ENCODE data around the gene TMEM184B. TPM values are rescaled to one million over a fixed set of nuclear protein-coding genes. Genes with fewer than 3 reads are reported as not detected.
"Not testable (repeated sequence)": the region's sequence is repeated elsewhere in the genome, so short reads cannot be mapped to it uniquely, and the experiment has no call there.

TMEM184B gene
- total and polyA plus RNA-seq, 2 experiments from 2014 or later = 42.2 to 95.1 TPM

- H3K27me3 Mint-ChIP-seq (ENCODE audit: insufficient read depth, low read depth, poor library complexity) = peaks cover 22% of the 10 kb centered on the region
- H4K20me1 ChIP-seq (replicated peaks; ENCODE audit: insufficient read depth); H3K36me3 ChIP-seq (ENCODE audit: insufficient read depth); H3K9me2 ChIP-seq (ENCODE audit: insufficient read depth); ATAC-seq; H3K36me3 Mint-ChIP-seq (ENCODE audit: low read depth); H3K27me3 ChIP-seq (ENCODE audit: insufficient read depth); H2AFZ ChIP-seq; H3K4me3 Mint-ChIP-seq; H3K4me3 ChIP-seq; DNase-seq (ENCODE audit: low spot score); H3F3A ChIP-seq (replicated peaks; ENCODE audit: low read depth); H3K4me2 ChIP-seq; H3K79me2 ChIP-seq (replicated peaks; ENCODE audit: insufficient read depth); H3K9me3 Mint-ChIP-seq: not testable (repeated sequence)
- H3K27ac Mint-ChIP-seq = peak overlapping the region; percentile 63
- Histone ChIP-seq H3K4me1 (ENCODE audit: insufficient read depth) (peaks cover 15% of the 10 kb centered on the region), H3K27ac (ENCODE audit: low read depth) (peak overlapping the region; percentile 66; the same call in 1 of the 2 replicates)
- H3K4me1 Mint-ChIP-seq = peaks cover 36% of the 10 kb centered on the region
Measured at GRCh38 chr22:38177571-38177925, 95.3 kb downstream of the TMEM184B start.

DNA sequence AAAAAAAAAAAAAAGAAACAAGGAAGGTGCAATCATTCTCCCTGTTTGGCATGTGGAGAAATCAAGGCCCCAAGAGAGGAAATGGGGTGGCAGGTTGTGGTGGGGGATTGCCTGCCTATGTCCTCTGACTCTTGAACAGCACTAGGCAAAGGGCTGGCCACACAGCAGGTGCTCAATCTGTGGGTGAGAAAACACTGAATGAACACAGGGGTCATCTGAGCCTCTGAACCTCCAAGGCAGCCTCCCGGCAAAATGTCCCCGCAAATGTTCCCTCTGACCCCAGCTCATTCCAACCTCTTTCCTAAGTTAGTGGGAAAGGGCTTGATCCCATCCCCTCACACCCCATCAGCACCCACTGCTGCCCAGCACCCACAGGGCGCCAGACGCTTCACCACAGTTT, 95.8 kb downstream of the TMEM184B start:
- no peaks in the 10 kb centered on the region; the same call in 2 of the 3 replicates for H3K9me3 Mint-ChIP-seq
- peak overlapping the region; percentile 68; the same call in 1 of the 2 replicates for H3K27ac Mint-ChIP-seq
- H3K4me1 ChIP-seq (ENCODE audit: insufficient read depth) = peaks cover 15% of the 10 kb centered on the region
- H3K27me3 ChIP-seq (ENCODE audit: insufficient read depth) = no peaks in the 10 kb centered on the region
- H3K27me3 Mint-ChIP-seq (ENCODE audit: insufficient read depth, low read depth, poor library complexity) = peaks cover 24% of the 10 kb centered on the region
- H3K9me2 ChIP-seq (ENCODE audit: insufficient read depth) = no peaks in the 10 kb centered on the region
- no peak overlapping the region for H3K4me3 ChIP-seq
- H3K36me3 ChIP-seq (ENCODE audit: insufficient read depth) = no peaks in the 10 kb centered on the region
- no peaks in the 10 kb centered on the region for H3K79me2 ChIP-seq (replicated peaks; ENCODE audit: insufficient read depth)
- TF ChIP-seq EZH2phosphoT487 (IDR thresholded peaks at IDR 0.05; ENCODE audit: unreplicated experiment) (no peak), ZNF114 (CRISPR knock-in tag; IDR thresholded peaks at IDR 0.05) (no peak), CTCF (conservative IDR thresholded peaks at IDR 0.05; ENCODE audit: low read depth in 2 of 2) (no peak), JUNB (IDR thresholded peaks at IDR 0.05; ENCODE audit: unreplicated experiment) (no peak), ZNF462 (CRISPR knock-in tag; IDR thresholded peaks at IDR 0.05) (no peak), CREB1 (CRISPR knock-in tag; IDR thresholded peaks at IDR 0.05; ENCODE audit: low read depth) (no peak), NANOG (IDR thresholded peaks at IDR 0.05; ENCODE audit: borderline replicate concordance) (no peak), ZNF331 (CRISPR knock-in tag; IDR thresholded peaks at IDR 0.05; ENCODE audit: low read depth) (no peak), POLR2AphosphoS5 (IDR thresholded peaks at IDR 0.05; ENCODE audit: low read depth) (no peak)
- TF ChIP-seq, protein P1, sequence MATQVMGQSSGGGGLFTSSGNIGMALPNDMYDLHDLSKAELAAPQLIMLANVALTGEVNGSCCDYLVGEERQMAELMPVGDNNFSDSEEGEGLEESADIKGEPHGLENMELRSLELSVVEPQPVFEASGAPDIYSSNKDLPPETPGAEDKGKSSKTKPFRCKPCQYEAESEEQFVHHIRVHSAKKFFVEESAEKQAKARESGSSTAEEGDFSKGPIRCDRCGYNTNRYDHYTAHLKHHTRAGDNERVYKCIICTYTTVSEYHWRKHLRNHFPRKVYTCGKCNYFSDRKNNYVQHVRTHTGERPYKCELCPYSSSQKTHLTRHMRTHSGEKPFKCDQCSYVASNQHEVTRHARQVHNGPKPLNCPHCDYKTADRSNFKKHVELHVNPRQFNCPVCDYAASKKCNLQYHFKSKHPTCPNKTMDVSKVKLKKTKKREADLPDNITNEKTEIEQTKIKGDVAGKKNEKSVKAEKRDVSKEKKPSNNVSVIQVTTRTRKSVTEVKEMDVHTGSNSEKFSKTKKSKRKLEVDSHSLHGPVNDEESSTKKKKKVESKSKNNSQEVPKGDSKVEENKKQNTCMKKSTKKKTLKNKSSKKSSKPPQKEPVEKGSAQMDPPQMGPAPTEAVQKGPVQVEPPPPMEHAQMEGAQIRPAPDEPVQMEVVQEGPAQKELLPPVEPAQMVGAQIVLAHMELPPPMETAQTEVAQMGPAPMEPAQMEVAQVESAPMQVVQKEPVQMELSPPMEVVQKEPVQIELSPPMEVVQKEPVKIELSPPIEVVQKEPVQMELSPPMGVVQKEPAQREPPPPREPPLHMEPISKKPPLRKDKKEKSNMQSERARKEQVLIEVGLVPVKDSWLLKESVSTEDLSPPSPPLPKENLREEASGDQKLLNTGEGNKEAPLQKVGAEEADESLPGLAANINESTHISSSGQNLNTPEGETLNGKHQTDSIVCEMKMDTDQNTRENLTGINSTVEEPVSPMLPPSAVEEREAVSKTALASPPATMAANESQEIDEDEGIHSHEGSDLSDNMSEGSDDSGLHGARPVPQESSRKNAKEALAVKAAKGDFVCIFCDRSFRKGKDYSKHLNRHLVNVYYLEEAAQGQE (IDR thresholded peaks at IDR 0.05; ENCODE audit: unreplicated experiment) = no peak
- H3K4me3 Mint-ChIP-seq = no peak overlapping the region
- H3K4me1 Mint-ChIP-seq = peaks cover 38% of the 10 kb centered on the region
- peaks cover 6% of the 10 kb centered on the region; the same call in 1 of the 2 replicates for H3F3A ChIP-seq (replicated peaks; ENCODE audit: low read depth)
- H3K27ac ChIP-seq (ENCODE audit: low read depth) = no peak overlapping the region
- ATAC-seq (no peak), DNase-seq (ENCODE audit: low spot score) (no peak)
- H4K20me1 ChIP-seq (replicated peaks; ENCODE audit: insufficient read depth) = no peaks in the 10 kb centered on the region
- H3K36me3 Mint-ChIP-seq (ENCODE audit: low read depth) = peaks cover 5% of the 10 kb centered on the region; the same call in 2 of the 3 replicates
- H2AFZ ChIP-seq = no peak overlapping the region
- H3K4me2 ChIP-seq = no peak overlapping the region

All from GM23338 (cell line).